ENCODE measurements around the gene SOAT1.

The SOAT1 gene

DNA sequence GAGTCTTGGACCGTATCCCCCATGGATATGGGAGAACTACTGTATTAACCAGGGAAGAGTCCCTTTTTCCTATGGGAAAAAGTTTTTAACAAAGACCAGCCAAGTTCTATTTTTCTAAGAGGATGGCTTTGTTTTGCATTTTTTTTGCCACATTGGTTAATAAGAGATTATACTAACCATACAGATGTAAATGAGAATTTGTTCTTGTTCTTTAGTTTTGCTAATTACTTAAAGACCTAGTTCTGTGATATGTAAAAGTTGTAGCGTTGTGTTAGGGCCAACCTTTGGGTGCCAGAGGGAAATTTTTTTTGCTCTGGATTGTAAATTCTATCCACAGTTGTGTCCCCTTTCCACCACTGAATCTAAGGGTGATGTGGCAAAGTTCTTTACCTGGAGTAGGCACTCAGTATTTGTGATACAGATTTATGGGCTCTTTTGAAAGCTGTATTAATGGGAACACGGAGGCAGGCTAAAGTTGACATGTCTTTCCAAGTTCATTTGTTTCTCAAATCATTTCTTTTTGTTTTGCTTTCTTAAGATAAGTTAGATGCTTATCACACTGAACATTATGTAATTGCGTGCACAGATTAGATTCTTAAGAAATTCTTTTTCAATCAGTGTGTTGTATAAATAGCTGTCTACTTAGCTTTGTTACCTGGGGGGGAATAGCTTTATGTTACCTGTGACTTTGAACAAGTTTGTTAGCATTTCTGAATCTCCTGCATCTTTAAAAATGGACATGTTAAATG, 2.9 kb downstream of the SOAT1 start:
- Histone ChIP-seq H3K4me2 (ENCODE audit: insufficient read depth, low read length, poor library complexity, severe bottlenecking) (no peak overlapping the region), H2BK5ac (ENCODE audit: low read length) (no peak overlapping the region), H4K8ac (ENCODE audit: low read depth, low read length) (no peak overlapping the region), H3K36me3 (replicated peaks in 1 of 2; ENCODE audit: control insufficient read depth in 2 of 2, insufficient read depth in 2 of 2, low read length in 2 of 2) (peaks cover 0 to 6% of the 10 kb centered on the region in 2 donors), H2BK120ac (ENCODE audit: low read depth, low read length) (no peak overlapping the region), H3K14ac (ENCODE audit: low read length) (no peak overlapping the region), H2BK12ac (ENCODE audit: low read length) (no peak overlapping the region), H3K9me3 (replicated peaks in 1 of 2; ENCODE audit: control insufficient read depth in 2 of 2, insufficient read depth in 1 of 2, low read depth in 1 of 2, low read length in 2 of 2) (no peaks in the 10 kb centered on the region), H2AK5ac (ENCODE audit: low read depth, low read length) (no peak overlapping the region), H3K23ac (ENCODE audit: low read depth, low read length, poor library complexity) (no peak overlapping the region), H2BK15ac (ENCODE audit: low read length) (no peak overlapping the region), H3K18ac (ENCODE audit: low read length) (no peak overlapping the region), H3K27ac (replicated peaks; ENCODE audit: low read length) (no peak overlapping the region), H3K27me3 (ENCODE audit: control insufficient read depth in 3 of 3, insufficient read depth in 3 of 3, low read depth in 1 of 3, low read length in 3 of 3) (no peaks in the 10 kb centered on the region), H3K4me1 (ENCODE audit: control insufficient read depth in 2 of 2, insufficient read depth in 1 of 2, low read depth in 1 of 2, low read length in 2 of 2) (peaks cover 0 to 4% of the 10 kb centered on the region in 2 donors), H3K79me1 (ENCODE audit: low read depth, low read length) (no peaks in the 10 kb centered on the region), H3K4me3 (ENCODE audit: low read length in 2 of 2) (no peak overlapping the region), H2AFZ (ENCODE audit: low read length) (no peak overlapping the region), H3K4ac (ENCODE audit: low read length) (no peak overlapping the region), H3K9ac (ENCODE audit: low read depth, low read length, poor library complexity) (no peak overlapping the region), H4K91ac (ENCODE audit: low read depth, low read length, poor library complexity) (no peak overlapping the region)
- no CpG with 5 or more reads among the region's 4 CpGs for WGBS, 2 donors (ENCODE audit: extremely low coverage in 2 of 2, insufficient read length in 2 of 2, insufficient replicate concordance in 1 of 2)
- no peak for DNase-seq (ENCODE audit: low spot score)

DNA sequence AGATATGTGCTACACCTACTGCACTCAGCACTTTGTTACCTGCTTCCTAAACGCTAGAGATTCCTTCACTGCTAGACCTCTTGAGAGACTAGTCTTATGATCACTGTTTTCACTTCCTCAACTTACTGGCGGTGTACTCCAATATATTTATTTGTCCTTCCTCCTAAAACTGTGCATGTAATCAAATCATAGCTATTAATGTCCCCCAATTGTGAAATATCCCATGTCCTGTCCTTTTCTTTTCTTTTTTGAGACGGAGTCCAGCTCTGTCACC, 3.4 kb downstream of the SOAT1 start:
- Histone ChIP-seq H3K4me1 (ENCODE audit: control insufficient read depth in 2 of 2, insufficient read depth in 1 of 2, low read depth in 1 of 2, low read length in 2 of 2) (peaks cover 0 to 4% of the 10 kb centered on the region in 2 donors), H3K4me3 (ENCODE audit: low read length in 2 of 2) (no peak overlapping the region), H3K36me3 (replicated peaks in 1 of 2; ENCODE audit: control insufficient read depth in 2 of 2, insufficient read depth in 2 of 2, low read length in 2 of 2) (peaks cover 0 to 7% of the 10 kb centered on the region in 2 donors), H3K27ac (replicated peaks; ENCODE audit: low read length) (no peak overlapping the region), H3K4ac (ENCODE audit: low read length) (no peak overlapping the region), H2BK120ac (ENCODE audit: low read depth, low read length) (no peak overlapping the region), H3K79me1 (ENCODE audit: low read depth, low read length) (no peaks in the 10 kb centered on the region), H3K27me3 (ENCODE audit: control insufficient read depth in 3 of 3, insufficient read depth in 3 of 3, low read depth in 1 of 3, low read length in 3 of 3) (no peaks in the 10 kb centered on the region), H2AFZ (ENCODE audit: low read length) (no peak overlapping the region), H2BK5ac (ENCODE audit: low read length) (no peak overlapping the region), H3K9me3 (replicated peaks in 1 of 2; ENCODE audit: control insufficient read depth in 2 of 2, insufficient read depth in 1 of 2, low read depth in 1 of 2, low read length in 2 of 2) (no peaks in the 10 kb centered on the region), H2BK15ac (ENCODE audit: low read length) (no peak overlapping the region), H2AK5ac (ENCODE audit: low read depth, low read length) (no peak overlapping the region), H3K9ac (ENCODE audit: low read depth, low read length, poor library complexity) (no peak overlapping the region), H4K8ac (ENCODE audit: low read depth, low read length) (no peak overlapping the region), H3K23ac (ENCODE audit: low read depth, low read length, poor library complexity) (no peak overlapping the region), H3K4me2 (ENCODE audit: insufficient read depth, low read length, poor library complexity, severe bottlenecking) (no peak overlapping the region), H4K91ac (ENCODE audit: low read depth, low read length, poor library complexity) (no peak overlapping the region), H3K18ac (ENCODE audit: low read length) (no peak overlapping the region), H3K14ac (ENCODE audit: low read length) (no peak overlapping the region), H2BK12ac (ENCODE audit: low read length) (no peak overlapping the region)
- WGBS, 2 donors (ENCODE audit: extremely low coverage in 2 of 2, insufficient read length in 2 of 2, insufficient replicate concordance in 1 of 2) = no CpG with 5 or more reads among the region's 3 CpGs
- no peak for DNase-seq (ENCODE audit: low spot score)

DNA sequence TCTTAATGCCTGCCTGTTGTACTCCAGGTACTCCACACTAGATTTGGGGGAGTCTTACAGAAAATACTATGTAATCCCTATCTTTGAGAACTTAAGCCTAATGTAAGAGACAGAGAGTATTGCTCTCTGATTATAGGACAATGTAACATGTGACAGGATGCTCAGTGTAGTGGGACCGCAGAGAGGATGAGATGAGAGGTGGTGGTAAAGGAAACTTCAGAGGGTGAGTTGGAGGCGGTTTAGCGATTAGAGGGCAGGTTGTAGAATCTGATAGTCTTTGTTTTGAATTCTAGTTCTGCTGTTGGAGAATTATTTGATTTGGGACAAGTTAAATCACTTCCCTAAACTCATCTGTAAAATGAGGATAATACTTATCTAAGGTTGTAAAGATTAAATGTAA, 5.4 kb downstream of the SOAT1 start:
- no peak overlapping the region for H3K4me2 ChIP-seq (ENCODE audit: insufficient read depth, low read length, poor library complexity, severe bottlenecking)
- no peaks in the 10 kb centered on the region for H3K9me3 ChIP-seq (replicated peaks in 1 of 2; ENCODE audit: control insufficient read depth in 2 of 2, insufficient read depth in 1 of 2, low read depth in 1 of 2, low read length in 2 of 2)
- H4K91ac ChIP-seq (ENCODE audit: low read depth, low read length, poor library complexity) = no peak overlapping the region
- H2BK120ac ChIP-seq (ENCODE audit: low read depth, low read length) = no peak overlapping the region
- peaks cover 0 to 26% of the 10 kb centered on the region in 2 donors for H3K36me3 ChIP-seq (replicated peaks in 1 of 2; ENCODE audit: control insufficient read depth in 2 of 2, insufficient read depth in 2 of 2, low read length in 2 of 2)
- no peak overlapping the region for H2AK5ac ChIP-seq (ENCODE audit: low read depth, low read length)
- no peak overlapping the region for H3K27ac ChIP-seq (replicated peaks; ENCODE audit: low read length)
- no peak overlapping the region for H3K14ac ChIP-seq (ENCODE audit: low read length)
- no peak overlapping the region for H2BK5ac ChIP-seq (ENCODE audit: low read length)
- no peak overlapping the region for H4K8ac ChIP-seq (ENCODE audit: low read depth, low read length)
- DNase-seq (ENCODE audit: low spot score) = no peak
- no peak overlapping the region for H2BK15ac ChIP-seq (ENCODE audit: low read length)
- no peak overlapping the region for H3K18ac ChIP-seq (ENCODE audit: low read length)
- H3K4me3 ChIP-seq (ENCODE audit: low read length in 2 of 2) = no peak overlapping the region
- no peak overlapping the region for H3K9ac ChIP-seq (ENCODE audit: low read depth, low read length, poor library complexity)
- H2BK12ac ChIP-seq (ENCODE audit: low read length) = no peak overlapping the region
- H3K23ac ChIP-seq (ENCODE audit: low read depth, low read length, poor library complexity) = no peak overlapping the region
- no peak overlapping the region for H2AFZ ChIP-seq (ENCODE audit: low read length)
- no peak overlapping the region for H3K4ac ChIP-seq (ENCODE audit: low read length)
- no peaks in the 10 kb centered on the region for H3K4me1 ChIP-seq (ENCODE audit: control insufficient read depth in 2 of 2, insufficient read depth in 1 of 2, low read depth in 1 of 2, low read length in 2 of 2)
- no peaks in the 10 kb centered on the region for H3K79me1 ChIP-seq (ENCODE audit: low read depth, low read length)
- H3K27me3 ChIP-seq (ENCODE audit: control insufficient read depth in 3 of 3, insufficient read depth in 3 of 3, low read depth in 1 of 3, low read length in 3 of 3) = no peaks in the 10 kb centered on the region
- no CpG with 5 or more reads among the region's 3 CpGs for WGBS, 2 donors (ENCODE audit: extremely low coverage in 2 of 2, insufficient read length in 2 of 2, insufficient replicate concordance in 1 of 2)

DNA sequence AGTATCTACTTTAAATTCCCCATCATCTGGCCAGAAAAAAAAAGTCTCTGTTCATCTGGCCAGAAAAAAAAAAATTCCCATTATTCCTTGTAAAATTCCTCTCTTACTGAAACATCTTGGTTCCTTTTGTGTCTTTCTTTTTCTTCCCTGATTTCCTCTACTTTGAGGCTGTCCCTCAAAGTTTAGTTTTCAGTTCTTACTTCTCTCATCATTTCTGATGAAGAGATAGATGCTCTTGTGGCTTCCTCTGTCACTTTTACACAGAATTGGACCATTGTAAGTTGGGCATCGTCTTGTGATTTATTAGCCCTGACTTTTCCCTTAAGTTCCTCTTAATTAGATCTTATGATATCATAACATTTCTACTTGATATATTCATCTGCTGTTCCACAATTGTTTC, 6.5 kb downstream of the SOAT1 start:
- no peak overlapping the region for H3K27ac ChIP-seq (replicated peaks; ENCODE audit: low read length)
- H2AK5ac ChIP-seq (ENCODE audit: low read depth, low read length) = no peak overlapping the region
- H3K4me2 ChIP-seq (ENCODE audit: insufficient read depth, low read length, poor library complexity, severe bottlenecking) = no peak overlapping the region
- H2BK15ac ChIP-seq (ENCODE audit: low read length) = no peak overlapping the region
- H3K27me3 ChIP-seq (ENCODE audit: control insufficient read depth in 3 of 3, insufficient read depth in 3 of 3, low read depth in 1 of 3, low read length in 3 of 3) = no peaks in the 10 kb centered on the region
- H3K9ac ChIP-seq (ENCODE audit: low read depth, low read length, poor library complexity) = no peak overlapping the region
- H3K4me3 ChIP-seq (ENCODE audit: low read length in 2 of 2) = no peak overlapping the region
- H3K23ac ChIP-seq (ENCODE audit: low read depth, low read length, poor library complexity) = no peak overlapping the region
- H4K8ac ChIP-seq (ENCODE audit: low read depth, low read length) = no peak overlapping the region
- no peak overlapping the region for H3K18ac ChIP-seq (ENCODE audit: low read length)
- no peaks in the 10 kb centered on the region for H3K79me1 ChIP-seq (ENCODE audit: low read depth, low read length)
- no peak overlapping the region for H3K4ac ChIP-seq (ENCODE audit: low read length)
- H4K91ac ChIP-seq (ENCODE audit: low read depth, low read length, poor library complexity) = no peak overlapping the region
- no CpG with 5 or more reads among the region's 1 CpG for WGBS, 2 donors (ENCODE audit: extremely low coverage in 2 of 2, insufficient read length in 2 of 2, insufficient replicate concordance in 1 of 2)
- no peak overlapping the region for H3K14ac ChIP-seq (ENCODE audit: low read length)
- no peak for DNase-seq (ENCODE audit: low spot score)
- peaks cover 0 to 34% of the 10 kb centered on the region in 2 donors for H3K36me3 ChIP-seq (replicated peaks in 1 of 2; ENCODE audit: control insufficient read depth in 2 of 2, insufficient read depth in 2 of 2, low read length in 2 of 2)
- H2AFZ ChIP-seq (ENCODE audit: low read length) = no peak overlapping the region
- no peaks in the 10 kb centered on the region for H3K9me3 ChIP-seq (replicated peaks in 1 of 2; ENCODE audit: control insufficient read depth in 2 of 2, insufficient read depth in 1 of 2, low read depth in 1 of 2, low read length in 2 of 2)
- no peaks in the 10 kb centered on the region for H3K4me1 ChIP-seq (ENCODE audit: control insufficient read depth in 2 of 2, insufficient read depth in 1 of 2, low read depth in 1 of 2, low read length in 2 of 2)
- H2BK12ac ChIP-seq (ENCODE audit: low read length) = no peak overlapping the region
- H2BK120ac ChIP-seq (ENCODE audit: low read depth, low read length) = no peak overlapping the region
- no peak overlapping the region for H2BK5ac ChIP-seq (ENCODE audit: low read length)

Data from neuronal stem cell (in vitro differentiated cells).